ENCODE measurements around the gene MISP3.
A peak's percentile ranks its signal among the peaks of the same experiment; 100 is the strongest.

Gene MISP3

DNA sequence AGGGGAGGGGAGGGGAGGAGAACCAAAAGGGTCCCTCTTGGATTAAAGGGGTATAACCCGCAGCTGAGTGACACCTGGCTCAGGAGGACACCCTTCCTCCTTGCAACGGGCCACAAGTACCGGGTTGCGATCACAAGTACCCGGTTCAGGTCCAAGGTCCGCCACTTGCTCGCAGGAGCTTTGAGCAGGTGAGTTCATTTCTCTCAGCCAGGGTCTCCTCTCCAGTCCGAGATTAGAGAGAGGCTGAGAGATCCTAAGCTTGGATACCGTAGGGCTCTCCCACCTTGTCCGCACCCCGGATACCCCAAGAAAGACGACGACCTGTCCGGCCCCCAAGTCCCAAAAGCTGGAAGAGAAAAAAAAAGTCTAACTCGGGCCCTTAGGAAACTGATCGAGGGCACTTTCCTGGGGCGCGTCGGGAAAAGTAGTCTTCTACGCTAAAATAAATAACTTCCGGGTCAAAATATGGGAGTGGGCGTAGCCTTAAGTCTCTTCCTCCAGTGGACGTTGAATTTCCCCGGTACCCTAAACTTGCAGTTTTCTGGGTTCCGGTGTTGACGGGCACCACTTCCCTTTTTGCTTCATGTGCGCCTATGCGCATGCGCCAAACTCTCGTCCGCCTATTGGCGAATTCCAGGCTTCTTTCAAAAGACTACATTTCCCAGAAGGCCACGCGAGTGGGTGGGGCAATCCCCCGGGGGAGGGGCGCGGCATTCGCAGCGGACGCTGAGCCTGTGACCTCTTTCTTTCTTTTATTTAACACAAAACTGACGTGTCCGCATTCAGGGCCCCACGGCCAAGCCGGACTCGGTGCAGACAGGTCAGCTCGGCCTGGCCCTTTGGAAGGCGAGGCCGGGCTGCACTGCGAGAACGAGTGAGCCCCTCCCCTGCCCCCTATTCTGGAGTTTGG is 8.6 kb downstream of the MISP3 start:
- DNase-seq (ENCODE audit: low read depth), result peak; percentile 99

GRCh38 chr19:14081797-14082674 is 9.4 kb downstream of the MISP3 start:
- no peak for DNase-seq (ENCODE audit: low read depth)

DNA sequence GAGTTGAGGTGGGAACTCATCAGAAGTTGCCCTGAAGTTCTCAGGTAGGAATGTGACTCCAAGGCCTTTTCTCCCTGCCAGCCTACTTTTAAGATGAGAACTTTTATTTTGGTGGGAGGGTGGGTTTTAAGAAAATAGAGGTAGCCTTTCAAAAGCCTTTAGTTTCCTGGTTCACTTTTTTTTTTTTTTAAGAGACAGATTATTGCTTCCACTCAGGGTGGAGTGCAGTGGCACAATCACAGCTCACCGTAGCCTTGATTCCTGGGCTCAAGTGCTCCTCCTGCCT is 10.0 kb downstream of the MISP3 start:
- DNase-seq (ENCODE audit: low read depth), result no peak

- no peak for DNase-seq (ENCODE audit: low read depth)
Observed at GRCh38 chr19:14085309-14085995, 12.9 kb downstream of the MISP3 start, which contains the start of gene C19orf67. C19orf67 (minus strand) TSS chr19:14085783; CDS start chr19:14085627, 156 bp downstream.

DNA sequence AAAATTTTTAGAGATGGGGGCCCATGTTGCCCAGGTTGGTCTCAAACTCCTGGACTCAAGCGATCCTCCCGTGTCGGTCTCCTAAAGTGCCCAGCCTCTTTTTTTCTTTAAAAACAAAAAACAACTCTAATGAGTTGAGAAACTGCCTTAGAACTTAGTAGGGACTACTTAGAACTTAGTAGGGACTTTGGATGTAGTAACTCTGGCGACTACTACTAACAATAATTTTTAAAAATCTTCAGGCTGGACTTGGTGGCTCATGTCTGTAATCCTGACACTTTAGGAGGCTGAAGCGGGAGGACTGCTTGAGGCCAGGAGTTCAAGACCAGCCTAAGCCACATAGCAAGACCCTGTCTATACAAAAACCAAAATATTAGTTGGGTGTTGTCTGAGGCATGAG is 13.5 kb downstream of the MISP3 start:
- DNase-seq (ENCODE audit: low read depth), result no peak

DNA sequence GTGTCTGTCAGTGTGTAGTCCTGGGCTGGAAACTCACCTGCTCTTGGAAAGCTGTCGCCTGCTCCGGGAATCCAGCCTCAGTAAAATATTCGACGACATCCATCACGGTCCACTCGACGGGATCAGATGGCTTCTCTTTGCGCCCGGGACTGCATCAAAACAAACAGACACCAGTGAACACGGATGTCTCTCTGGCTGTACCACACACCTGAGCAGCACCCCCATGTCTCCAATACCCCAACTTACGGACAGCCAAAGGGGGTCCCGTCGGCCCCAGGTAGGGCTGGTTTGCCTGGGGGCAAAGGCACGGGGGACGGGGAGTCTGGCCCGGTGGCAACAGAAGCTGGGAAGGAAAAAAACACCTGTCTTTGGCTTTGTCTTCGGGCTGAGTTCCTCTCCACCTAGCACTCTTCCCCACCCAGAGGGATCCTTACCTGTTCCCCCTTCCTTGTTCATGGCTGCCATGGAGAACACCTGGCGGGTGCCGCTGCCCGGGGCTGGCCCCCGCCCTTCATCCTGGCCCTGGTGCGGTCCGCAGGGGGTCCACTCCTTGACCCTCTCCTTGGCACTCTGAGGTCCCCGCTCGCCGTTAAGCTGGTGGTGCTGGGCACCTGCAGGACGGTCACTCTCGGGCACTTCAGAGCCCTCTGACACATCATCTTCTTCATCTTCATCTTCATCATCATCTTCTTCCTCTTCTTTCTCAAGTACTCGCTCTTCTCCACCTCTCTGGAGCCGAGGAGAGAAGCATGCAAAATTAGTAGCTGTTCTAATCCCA is 16.2 kb downstream of the MISP3 start:
- DNase-seq (ENCODE audit: low read depth), result no peak

DNA sequence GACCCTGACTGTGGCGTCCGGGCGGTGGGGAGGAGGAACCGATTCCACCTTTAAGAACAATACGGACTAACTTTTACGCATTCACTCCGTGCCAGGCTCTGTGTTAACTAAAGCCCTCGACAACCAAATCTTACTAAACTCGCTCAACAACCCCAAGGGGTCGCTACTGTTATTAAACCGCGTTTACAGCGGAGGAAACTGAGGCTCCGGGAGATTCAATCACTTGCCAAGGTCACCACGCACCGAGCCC is 16.8 kb downstream of the MISP3 start:
- no peak for DNase-seq (ENCODE audit: low read depth)

DNA sequence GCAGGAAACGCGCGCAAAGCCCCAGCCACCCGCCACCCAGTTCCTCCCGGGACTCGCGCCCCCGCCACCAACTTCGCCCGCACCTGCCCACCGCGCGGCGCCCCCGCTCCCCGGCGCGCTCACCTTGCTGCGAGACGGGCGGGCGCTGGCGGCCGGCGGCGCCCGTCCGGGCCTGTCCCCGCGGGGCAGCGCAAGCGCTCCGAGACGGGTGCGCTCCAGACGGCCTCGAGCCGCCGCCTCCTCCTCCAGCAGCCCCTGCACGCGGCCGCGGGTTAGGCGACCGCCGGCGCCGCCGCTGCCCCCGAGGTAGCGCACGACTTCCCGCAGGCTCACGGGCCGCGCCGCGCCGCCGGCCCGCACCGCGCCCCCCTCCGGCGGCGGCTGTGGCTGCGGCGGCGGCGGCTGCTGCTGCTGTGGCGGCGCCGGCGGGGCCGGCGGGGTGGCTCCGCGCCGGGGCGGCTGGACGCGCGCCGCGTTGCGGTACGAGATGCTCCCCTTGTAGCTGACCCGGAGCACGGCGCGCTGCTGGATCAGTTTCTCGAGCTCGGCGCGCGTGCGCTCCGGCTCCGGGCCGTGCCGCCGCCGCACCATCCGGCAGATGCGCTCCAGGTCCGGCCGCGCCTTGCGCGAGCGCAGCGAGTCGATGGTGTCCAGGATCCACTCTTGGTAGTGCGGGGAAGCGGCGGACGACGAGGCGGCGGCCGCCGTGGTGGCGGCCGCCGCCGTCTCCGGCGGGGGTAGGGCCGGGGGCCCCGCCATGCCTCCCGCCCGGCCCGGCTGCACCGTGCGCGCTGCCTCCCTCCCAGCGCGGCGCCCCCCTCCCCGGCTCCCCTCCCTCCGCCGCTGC is 17.3 kb downstream of the MISP3 start:
- DNase-seq (ENCODE audit: low read depth), result no peak

DNA sequence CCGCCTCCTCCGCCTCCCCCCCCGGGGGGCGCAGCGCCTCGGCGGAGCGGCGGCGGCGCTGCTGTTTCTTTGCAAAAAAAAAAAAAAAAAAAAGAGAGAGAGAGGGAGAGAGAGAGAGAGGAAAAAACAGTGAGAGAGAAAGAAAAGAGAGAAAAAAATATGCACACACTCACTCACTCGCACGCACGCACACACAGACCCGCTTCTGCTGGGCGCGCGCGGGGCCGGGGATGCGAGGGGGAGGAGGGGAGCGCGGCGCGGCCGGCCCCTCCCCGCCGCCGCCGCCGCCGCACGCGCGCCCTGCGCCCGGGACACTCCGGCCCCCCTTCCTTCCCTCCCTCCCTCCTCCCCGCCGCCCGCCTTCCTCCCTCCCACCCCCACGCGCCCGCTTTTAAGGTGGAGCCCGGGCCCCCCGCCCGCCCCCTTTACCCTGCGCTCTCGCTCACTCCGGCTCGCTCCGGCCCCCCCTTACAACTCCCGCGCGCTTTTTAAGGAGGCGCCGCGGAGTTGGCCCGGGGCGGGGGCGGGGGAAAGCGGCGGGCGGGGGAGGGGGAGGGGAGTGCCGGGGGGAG is 18.0 kb downstream of the MISP3 start, which contains the start of gene SAMD1:
SAMD1 (minus strand) TSS at position 243 of the 572 bp plus-strand sequence.
- DNase-seq (ENCODE audit: low read depth), result peak; percentile 85

- DNase-seq (ENCODE audit: low read depth), result no peak
Observed at GRCh38 chr19:14091081-14091812, 18.7 kb downstream of the MISP3 start.

DNA sequence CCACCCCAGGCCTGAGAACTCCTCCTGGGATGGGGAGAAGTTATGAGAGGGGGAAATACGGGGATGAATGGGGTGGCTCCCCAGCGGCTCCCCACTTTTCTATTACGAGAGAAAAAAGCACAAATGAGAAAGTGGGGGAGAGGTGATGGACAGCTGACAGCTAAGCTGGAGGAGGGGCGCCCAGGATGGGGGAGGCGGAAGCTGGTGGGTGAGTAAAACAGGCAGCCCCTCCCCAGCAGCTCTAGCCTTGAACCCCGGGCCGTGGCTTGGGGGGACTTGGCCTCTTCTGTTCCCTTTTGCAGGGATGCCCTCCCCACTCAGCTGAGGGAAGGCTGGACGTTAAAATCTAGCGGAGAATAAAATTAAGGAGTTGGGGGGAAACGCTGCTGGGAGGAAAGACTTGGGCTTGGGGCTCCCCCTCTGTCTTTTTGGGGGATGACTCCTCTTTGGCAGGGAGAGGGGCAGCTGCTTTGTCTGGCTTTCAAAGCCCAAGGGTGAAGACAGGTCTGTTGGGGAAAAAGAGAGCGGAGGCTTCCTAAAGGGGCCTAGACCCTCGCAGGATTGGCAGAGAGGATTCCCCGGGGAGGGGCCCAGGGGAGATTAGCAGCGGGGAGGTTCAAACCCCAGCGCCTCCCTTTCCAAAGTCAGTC is 19.4 kb downstream of the MISP3 start:
- no peak for DNase-seq (ENCODE audit: low read depth)

- DNase-seq (ENCODE audit: low read depth), result no peak
Observed at GRCh38 chr19:14093117-14093823, 20.7 kb downstream of the MISP3 start.

- no peak for DNase-seq (ENCODE audit: low read depth)
Observed at GRCh38 chr19:14094854-14095253, 22.3 kb downstream of the MISP3 start.

GRCh38 chr19:14096272-14096992 is 23.8 kb downstream of the MISP3 start:
- DNase-seq (ENCODE audit: low read depth), result no peak

DNA sequence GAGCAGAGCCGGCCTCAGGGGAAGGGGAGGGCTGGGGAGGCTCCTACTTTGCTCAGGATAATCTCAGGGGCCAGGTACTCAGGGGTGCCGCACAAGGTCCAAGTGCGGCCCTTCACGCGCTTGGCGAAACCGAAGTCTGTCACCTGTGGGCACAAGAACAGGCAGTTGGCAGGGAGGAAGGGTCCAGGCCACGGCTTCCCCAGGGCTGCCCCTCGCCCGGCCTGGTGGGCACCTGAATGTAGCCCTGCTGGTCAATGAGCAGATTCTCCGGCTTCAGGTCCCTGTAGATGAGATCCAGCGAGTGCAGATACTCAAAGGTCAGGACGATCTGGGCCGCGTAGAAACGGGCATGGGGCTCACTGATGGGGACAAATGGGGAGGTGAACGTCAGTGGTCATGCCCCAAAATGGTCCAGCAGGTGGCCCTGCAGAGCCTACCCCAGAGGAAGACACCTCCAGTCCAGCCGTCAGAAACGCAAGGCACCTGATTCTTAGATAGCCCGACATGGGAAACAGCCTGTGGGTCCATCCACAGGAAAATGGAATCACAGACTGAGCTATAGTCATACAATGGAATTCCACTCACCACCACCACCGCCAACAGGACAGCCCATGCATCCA is 25.1 kb downstream of the MISP3 start:
- no peak for DNase-seq (ENCODE audit: low read depth)

DNA sequence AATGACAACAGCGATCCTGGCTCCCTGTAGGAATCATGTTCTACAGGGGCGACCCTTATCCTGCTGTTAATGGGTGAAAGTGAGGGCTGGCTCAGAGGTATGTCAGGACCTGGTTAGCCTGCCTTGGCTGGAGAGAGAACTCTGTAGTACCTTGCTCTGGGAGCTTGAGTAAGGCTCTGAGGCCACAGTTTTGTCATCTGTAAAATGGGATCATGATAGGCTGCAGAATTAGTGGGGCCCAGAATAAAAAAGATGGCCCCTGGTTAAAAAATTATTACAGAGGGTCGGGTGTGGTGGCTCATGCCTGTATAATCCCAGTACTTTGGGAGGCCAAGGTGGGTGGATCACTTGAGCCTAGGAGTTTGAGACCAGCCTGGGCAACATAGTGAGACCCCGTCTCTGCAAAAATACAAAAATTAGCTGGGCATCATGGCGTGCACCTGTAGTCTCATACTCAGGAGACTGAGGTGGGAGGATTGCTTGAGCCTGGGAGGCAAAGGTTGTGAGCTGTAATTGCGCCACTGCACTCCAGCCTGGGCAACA is 28.5 kb downstream of the MISP3 start:
- DNase-seq (ENCODE audit: low read depth), result no peak

- DNase-seq (ENCODE audit: low read depth), result no peak
Observed at GRCh38 chr19:14102102-14102696, 29.6 kb downstream of the MISP3 start.
